HG03280 (cell line): ENCODE results near the gene IGFBP2.

Source experiments
- ATAC-seq: cut with Tn5 transposase; IDR thresholded peaks from one replicate; pipeline ENCODE4 v1.9.1; 2021; ENCODE audit warnings: mild to moderate bottlenecking, moderate library complexity; ENCODE audit not compliant: unreplicated experiment

IGFBP2 gene

DNA sequence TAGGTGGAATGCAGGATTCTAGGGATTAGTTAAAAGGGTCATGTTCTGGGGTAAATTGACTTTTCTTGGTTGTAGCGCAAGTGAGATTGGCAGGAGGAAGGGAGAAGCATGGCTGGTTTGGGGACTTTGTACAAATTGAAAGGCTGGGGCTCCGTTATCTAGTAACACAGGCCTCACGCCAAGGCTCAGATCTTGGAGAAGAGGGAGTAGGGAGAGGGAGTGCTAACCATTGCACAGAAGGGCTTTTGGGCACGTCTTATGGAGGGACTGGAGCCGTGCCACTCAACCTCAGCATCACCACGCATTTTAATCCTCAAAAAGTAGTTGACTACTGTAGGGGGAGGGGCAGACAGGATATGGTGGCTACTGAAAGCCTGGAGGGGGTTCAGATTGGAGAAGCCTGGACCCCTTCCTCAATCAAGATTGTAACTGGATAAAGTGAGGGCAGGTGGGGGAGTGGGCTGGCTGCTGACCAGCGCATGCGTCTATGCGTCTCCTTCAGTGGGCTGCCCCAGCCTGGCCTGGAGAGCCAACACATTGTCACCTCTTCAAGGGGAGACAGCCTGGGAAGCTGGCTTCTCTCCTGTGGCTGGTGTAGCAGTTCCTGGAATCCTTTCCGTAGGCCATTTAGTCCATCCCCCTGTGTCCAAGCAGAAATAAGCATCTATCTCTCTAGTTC, 47.9 kb downstream of the IGFBP2 start:
- no peak for ATAC-seq

DNA sequence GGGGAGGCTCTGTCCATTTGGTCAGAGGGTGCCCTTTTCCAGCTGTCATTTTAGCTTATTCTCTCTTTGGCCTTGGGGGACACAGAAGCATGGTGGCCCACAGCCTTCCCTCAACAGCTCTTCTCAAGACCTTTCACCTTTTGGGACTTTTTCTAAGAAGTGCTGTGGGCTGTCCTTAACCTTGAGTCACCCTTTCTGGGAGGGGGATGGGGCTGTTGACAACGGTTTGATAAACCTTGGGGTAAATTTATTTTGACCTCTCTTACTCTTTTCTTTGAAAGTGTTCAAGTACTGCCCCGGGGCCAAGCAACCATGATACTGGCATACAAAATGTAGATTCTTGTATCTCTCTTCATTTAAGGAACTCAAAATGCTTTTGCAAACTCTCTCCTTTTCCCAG, 48.5 kb downstream of the IGFBP2 start:
- ATAC-seq = no peak

DNA sequence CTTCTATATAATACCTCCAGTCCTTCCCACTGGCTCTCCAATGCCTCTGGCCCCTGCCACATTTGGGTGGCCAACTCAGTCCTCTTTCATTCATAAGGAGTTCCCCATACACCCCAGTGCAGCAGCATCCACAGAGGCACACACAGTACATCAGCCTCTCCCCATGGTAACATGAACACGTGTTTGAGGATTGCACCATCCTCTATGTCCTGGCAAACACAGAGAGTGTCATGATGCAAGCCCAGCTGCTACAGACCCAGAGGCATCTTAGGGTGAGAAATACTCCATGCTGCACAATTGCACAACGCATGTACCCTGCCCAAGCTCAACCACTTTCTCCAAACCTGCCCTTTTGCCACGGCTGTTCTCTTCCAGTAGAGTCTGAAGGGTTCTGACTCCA, 50.6 kb downstream of the IGFBP2 start:
- ATAC-seq = no peak

DNA sequence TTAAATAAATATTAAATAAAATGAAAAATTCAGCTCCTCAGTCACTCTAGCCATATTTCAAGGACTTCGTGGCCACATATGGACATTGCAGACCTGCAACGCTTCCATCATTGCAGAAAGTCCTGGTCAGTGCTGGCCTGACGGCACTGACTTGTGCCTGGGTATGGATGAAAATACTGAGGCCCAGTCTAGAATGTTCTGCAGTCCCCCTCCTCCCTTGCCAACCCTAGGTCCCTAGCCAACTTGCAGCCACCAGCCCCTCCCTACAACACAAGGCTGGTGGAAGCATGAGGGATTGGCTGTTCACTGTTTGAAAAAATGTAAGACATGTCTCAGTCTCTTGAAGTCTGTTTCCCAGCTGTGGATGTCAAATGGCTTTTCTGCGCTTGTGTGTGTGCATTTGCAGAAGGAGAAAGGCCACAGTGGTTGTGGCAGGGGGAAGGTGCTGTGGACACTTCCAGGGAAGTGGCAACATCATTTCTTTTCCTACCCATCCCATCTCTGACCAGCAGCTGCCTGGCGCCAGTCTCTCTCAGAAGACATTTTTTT, 52.2 kb downstream of the IGFBP2 start:
- ATAC-seq = no peak

DNA sequence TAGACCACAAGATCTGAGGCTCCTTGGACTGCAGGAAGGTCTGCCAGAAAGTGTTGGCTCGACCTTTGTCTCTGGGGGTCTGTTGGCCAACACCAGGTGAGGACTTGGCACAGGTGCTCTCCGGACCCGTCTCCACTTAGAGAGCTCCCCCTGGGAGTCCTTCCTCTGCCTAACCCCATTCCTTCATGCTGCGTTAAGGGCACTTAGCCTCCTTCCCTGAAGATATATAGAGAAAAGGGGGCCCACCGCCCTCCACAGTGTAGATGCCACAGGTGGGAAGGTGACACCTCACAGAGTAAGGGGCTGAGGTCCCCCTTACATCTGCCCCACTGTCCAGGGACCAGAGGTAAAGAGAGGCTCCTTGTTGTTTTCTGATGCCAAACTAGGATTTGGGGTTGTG, 53.9 kb downstream of the IGFBP2 start:
- ATAC-seq = no peak

DNA sequence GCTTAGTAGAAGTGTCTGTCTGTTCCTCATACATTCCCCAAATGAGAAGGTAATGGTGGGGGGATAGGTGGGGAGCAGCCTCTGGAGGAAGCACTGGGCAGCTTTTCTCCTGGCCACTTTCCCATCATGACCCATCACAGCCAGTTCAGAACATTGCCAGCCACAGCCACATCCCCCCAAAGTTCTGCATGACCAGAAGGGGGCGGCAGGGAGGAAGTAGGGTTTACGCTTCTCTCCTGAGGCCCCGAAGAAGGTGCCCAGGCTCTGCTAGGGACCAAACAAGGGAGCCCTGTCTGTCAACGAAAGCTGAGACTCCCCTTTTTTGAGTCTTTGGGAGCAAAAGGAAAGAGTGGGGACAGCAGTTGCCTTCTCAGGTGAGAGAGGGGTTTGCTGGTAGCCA, 54.4 kb downstream of the IGFBP2 start:
- ATAC-seq = no peak

DNA sequence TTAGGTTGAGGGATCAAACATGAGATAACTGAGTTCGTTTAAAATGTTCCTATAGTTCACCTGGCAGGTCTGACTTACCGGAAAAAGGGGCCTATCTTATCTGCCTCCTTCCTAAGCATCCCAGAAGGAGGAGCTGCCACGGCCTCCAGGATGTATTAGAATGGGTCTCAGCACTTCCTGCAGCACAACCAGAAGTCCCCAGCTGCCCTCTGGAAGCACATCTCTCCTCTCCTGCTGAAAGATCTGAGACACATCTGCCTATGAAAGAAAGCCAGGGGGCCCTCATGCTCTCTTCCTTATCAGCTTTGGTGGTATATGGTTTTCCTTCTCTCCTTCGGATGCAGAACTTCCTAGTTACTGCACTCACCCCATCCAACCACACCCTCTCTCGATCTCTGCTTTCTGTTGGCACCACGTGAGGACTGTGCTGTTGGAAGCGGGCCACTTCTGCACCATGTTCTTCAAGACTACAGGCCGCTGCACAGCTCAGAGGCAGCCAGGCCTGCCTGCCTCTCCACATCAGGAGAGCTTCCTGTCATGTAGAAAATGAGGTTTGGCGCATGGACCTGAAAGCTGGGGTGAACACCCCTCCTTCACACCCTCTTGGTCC, 55.6 kb downstream of the IGFBP2 start:
- no peak for ATAC-seq

DNA sequence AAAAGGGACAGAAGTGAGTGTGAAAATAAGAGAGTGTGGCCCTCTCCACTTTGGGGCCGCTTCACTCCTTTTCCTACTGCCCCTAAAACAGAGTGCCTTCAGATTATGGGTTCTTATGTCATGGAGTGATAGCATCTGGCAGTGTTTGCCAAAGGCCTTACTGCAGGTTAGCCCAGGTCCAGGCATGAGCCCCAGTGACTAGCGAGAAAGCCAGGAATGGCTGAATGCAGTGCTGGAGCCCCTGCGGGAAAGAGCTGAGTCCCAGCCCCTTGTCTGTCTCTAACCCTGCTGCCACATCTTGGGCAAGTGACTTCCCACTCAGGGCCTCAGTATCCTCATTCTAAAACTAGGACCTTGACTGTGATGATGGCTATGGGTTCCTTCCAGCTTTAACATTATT, 56.2 kb downstream of the IGFBP2 start:
- ATAC-seq = no peak

DNA sequence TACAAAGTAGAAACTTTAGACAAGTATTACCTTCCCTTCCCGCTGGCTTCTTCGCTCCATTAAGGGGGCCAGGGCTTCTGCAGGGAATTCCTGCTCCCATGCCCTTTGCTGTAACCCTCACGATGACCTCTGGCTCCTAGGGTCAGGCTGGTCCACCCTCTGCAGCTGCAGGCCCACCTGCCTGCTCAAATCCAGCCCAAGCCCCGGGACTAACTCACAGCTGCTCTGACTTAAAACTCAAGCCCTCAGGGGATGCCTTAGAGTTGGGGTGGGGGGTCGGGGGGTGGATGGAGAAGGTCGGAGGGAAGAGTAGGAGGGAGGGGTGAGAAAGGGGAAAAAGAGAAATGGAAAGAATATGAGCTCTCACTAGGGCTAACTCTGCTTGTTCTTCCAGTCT, 57.2 kb downstream of the IGFBP2 start:
- ATAC-seq = no peak

DNA sequence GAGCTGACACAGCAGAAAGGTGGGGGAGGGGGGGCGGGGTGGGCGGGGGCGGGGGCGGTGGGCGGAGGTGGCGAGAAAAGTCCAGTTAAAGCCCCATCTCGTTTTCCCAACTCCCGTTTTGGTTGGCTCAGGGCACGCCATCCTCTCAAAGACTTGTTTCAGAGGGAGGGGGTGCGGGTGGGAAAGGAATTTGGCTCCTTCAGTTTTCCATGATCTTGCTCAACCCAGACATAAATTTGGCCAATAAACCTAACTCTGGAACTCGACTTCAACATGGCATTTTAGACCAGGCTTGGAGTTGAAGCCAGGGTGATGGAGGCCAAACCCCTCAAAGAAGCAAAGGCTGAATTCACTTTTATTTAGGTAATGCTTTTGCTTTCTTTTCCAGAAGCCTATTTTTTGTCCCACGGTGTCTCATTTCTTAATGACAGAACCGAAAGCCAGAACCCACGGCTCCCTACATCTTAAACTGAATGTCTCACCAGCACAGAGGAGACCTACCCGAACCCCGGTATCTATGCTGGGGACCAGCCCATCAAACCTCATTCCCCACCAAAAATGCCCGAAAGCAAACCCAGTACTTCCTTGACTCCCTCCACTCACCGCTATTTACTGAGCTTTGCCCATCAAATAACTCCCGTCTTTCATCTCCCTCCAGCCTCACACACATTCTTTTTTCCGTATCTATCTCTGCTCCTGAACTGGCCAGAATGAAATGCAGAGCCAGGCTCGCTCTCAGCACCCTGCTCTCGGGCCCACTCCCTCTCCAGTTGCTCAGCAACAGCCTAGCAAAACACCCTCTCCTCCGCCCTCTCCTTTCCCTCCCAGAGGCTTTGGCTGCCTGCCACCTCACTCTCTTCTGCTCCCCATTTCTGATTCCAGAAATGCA, 57.9 kb downstream of the IGFBP2 start:
- no peak for ATAC-seq

DNA sequence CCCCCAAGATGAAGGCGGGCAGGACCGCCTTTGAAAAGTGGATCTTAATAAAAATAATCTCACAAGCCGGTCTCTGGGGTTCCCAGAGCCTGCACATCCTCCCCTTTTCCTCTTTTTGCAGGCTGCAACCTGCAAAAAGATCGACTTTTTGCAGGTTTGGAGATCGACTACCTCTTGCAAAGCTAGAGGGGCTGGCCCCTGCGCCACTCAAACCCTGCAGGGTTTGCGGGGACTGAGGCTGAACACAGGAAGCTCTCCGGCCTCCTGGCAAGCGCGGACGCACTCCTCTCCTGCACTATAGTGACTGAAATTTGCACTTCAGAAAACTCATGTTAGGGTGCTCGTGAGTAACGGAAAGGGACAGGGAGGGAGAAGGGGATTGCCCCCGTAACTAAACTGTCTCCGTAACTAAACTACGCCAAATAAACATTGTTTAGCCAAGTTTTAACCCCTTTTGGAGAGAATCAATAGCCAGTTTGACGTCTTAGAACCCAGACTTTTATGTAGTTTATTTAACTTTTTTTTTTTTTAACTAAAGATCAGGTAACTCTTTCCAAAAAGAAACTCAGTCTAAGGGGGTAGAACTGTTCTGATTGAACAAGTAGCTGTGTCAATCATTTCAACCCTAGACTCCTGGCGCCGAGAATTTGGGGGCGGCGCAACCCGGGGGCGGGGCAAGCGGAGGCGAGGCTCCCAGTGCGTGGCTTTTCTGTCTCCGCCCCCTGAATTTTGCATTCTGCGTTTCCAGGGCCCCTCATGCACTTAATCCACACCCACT, 59.6 kb downstream of the IGFBP2 start:
- peak; percentile 57 for ATAC-seq

DNA sequence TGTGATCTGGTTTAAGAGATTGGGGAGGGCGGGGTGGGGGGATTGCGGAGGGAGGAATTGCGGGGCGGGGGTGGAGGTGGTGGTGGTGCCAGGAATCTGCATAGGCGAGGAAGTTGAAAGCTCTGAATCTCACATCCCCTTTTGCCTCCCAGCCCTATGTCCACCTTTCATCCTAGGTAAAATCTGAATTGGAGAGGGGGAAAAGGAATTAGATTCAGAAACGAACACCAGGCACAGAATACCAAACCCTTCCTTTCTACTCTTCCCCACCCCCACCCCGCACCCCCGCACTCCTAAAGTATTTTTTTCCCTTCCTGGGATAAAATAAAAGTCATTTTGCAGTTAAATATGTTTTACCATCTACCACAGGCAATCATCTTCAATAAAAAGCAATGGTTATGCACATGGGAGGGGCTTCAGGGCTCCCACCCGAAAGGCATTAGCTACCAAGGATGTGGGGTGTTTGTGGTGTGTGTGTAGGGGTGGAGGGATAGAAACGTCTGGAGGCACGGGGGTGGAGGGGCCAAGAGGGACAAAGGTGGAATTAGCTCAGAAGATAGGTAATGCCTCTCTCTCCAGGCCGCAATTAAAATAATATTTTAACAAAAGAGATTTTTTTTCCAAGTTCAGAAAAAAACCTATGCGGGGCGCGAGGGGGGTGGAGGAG, 60.3 kb downstream of the IGFBP2 start:
- no peak for ATAC-seq

DNA sequence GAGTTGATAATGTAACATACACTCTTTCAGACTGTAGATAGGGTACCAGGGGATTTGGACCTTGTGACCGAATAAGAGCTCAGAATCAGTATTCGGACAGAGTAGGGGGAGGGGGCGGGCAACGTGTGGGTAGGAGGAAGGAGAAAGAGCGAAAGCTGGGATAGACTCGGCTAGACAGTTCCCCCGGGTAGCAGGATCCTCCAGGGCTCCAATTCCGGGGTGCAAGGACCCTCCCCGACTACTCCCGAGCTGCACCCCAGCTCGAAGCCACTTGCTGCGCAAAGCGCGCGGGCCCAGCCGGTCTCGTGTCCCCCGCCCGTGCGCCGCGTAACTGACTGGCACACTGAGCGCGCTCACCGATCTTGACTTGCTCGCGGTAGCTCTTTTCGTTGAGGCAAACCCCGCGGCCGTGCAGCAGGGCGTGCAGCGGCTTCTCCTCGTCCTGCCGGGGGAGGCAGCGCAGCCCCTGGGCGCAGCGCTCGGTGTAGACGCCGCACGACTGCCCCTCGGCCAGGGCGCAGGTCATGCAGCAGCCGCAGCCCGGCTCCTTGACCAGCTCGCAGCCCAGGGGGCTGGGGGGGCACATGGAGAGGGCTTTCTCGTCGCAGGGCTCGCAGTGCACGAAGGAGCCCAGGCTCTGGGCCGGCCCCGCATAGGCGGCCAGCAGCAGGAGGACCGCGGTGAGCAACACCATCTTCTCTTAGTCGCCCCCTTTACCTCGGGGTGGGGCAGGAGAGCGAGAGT, 61.0 kb downstream of the IGFBP2 start:
- ATAC-seq = no peak

DNA sequence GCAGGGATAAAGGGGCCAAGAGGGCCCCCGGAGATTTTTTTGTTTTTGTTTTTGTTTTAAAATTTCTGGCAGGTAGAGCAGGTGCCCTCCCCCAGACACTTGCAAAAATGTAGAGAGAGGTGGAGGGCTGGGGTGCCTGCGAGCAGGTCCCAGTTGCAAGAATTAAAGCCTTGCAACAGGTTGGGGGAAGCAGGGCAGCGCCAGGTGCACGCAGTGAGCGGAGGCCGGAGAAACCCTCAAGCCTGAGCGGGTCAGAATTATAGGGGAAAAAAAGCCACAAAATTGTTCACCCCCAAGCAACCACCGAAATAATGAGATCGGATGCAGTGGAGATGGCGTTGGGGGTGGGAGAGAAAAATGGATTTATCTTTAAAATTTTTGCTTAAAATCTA, 61.6 kb downstream of the IGFBP2 start:
- ATAC-seq = no peak

DNA sequence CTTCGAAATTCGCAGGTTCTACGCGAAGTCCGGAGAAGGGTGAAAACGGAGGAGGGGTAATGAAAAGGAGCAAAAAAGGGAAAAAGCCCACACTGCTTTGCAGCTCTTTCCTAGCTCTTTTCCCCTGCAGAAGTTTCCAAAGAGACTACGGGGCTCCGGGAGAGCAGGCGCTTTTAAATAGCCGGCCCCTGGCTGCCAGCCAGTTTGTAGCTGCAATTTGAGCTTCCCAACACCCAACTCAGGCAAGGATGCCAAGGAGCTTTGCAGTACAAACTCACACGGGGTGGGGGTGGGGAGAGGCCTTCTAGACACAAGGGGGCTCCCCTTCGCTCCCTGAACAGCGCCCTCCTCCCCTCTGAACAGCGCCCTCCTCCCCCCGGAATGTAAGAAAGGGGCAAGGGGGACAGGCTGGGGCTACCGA, 62.2 kb downstream of the IGFBP2 start, which contains the start of gene IGFBP5:
IGFBP5 (minus strand) TSS at position 149 of the 421 bp plus-strand sequence. CDS start 774 bp downstream, outside the sequence.
- no peak for ATAC-seq

DNA sequence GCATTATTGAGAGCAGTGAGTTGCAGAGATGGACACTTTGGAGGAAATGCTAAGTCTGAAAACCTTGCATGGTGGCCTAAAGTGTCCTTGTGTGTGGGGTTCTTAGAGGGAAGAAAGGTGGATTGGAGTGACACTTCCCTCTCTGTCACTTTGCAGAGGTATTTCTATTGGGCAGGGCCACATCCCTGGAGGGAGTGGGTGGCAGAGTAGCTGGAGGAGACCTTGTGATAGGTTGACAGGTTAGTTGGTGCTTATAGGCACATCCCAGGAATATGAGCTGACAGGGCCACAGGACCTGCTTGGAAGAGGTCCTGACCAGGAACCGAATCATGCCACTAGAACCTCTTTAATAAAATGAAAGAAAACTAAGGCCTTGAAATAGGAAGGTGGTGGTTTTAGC, 63.1 kb downstream of the IGFBP2 start:
- ATAC-seq = no peak

DNA sequence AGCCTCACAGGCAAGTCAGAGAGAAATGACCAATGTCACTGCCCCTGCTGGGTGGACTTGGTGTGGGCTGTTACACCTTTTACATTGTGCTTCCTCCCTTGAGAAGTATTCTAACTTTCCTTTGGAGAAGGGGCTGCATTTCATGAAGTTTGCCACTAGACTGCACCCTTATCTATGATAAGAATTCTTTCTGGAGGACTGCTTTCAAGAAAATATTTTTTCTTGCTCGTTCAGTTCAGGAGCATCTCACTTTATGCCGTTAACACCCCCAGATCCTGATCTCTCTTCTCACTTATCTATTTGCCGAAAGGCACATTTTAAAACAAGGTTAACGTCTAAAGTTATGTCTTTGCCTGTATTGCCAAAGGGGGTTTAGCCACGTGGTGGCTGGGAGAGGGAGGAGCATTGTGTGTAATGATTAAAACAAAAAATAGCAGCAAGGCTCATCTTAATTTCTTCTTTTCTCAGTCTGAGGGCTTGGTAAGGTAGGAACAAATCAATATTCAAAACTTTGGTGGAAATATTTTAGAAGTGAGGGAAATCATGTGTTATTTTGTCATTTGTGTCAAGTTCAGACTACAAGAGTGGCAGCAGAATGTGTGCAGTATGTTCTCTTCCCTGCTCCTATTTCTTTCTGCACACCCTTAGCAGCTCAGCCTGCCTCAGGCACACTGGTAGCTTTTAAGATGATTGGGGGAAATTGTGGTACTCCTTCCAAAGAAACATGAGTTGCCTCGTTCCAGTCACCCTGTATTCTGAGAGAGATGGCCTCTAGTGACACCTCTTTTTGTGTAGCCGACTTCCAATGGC, 63.7 kb downstream of the IGFBP2 start:
- ATAC-seq = no peak

DNA sequence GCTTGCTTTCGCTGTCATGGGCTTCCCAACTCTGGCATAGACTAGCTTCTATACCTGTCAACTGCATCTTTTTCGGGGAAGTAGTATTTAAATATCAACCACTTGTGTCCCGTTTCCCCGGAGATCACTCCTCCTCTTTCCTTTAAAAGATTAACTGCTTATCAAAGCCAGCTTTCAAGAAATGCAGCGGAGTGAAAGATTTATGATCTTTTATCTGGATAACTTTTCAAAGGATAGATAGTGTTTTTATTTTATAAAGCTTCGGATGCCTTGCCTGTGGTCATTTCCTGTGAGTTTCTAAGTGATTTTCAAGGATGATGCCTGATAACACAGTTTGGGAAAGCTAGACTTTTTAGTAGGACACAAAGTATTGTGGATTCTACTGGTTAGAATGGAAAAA, 65.1 kb downstream of the IGFBP2 start:
- no peak for ATAC-seq

DNA sequence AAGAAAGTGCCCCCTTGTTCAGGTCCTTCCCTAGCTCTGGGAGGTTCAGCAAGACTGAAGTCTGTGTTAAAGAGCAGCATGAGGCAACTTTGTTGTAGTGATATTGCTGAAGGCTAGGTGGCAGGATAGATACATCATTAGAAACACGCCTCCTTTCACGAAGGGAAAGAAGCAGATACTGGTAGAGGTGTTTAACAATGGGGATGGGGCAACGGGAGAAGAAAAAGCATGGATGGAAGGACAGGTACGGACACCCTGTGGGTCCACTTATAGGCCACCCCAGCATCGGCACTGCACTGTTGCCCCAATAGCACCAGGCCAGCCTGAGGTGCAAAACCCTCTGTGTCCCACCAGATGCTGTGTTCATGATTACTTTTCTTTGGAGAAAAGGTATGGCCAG, 65.7 kb downstream of the IGFBP2 start:
- ATAC-seq = no peak
